Choroid plexus epithelial cell (primary cell): ENCODE results near the gene SYK.
"Not testable (repeated sequence)": the region's sequence is repeated elsewhere in the genome, so short reads cannot be mapped to it uniquely, and the experiment has no call there.

Experiments used
- DNase-seq: peaks from one replicate; pipeline ENCODE4 v3.0.0-alpha.2; 2010; ENCODE audit warnings: low read depth
- H3K4me3 ChIP-seq: 2 replicates; pipeline ENCODE4 v1.5.1; 2011; ENCODE audit warnings: low read depth, mild to moderate bottlenecking, control low read depth, low read length, moderate library complexity
- TF ChIP-seq, protein P1 (sequence below): conservative IDR thresholded peaks from 2 replicates; pipeline ENCODE4 v1.5.1; 2011; ENCODE audit warnings: low read depth, mild to moderate bottlenecking, control low read depth, inconsistent platforms, low read length, moderate library complexity

The SYK gene

DNA sequence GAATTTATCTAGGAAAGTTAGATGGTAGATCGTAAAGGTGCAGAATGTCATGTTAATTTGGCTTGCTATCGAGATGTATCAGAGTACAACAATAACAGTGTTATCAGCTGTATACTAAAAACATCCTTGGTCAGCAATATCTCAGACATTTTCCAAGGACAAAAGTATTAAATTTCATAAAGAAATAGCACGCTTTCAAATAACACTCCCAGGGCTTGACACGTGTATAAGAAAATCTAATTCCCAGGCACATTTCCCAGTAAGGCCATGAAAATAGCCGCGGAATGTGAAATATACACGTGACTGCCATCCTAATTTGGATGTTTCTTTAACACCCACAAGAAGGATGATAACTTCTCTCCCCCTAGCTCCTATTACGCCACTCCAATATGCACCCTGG, 17.7 kb upstream of the SYK start:
- no peak for DNase-seq
- no peak overlapping the region for H3K4me3 ChIP-seq
- TF ChIP-seq, protein P1, sequence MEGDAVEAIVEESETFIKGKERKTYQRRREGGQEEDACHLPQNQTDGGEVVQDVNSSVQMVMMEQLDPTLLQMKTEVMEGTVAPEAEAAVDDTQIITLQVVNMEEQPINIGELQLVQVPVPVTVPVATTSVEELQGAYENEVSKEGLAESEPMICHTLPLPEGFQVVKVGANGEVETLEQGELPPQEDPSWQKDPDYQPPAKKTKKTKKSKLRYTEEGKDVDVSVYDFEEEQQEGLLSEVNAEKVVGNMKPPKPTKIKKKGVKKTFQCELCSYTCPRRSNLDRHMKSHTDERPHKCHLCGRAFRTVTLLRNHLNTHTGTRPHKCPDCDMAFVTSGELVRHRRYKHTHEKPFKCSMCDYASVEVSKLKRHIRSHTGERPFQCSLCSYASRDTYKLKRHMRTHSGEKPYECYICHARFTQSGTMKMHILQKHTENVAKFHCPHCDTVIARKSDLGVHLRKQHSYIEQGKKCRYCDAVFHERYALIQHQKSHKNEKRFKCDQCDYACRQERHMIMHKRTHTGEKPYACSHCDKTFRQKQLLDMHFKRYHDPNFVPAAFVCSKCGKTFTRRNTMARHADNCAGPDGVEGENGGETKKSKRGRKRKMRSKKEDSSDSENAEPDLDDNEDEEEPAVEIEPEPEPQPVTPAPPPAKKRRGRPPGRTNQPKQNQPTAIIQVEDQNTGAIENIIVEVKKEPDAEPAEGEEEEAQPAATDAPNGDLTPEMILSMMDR: no peak

- TF ChIP-seq, protein P1: no peak
- DNase-seq: no peak
- H3K4me3 ChIP-seq: no peak overlapping the region
These were observed 13.7 kb upstream of the SYK start for GRCh38 chr9:90787771-90788460.

DNA sequence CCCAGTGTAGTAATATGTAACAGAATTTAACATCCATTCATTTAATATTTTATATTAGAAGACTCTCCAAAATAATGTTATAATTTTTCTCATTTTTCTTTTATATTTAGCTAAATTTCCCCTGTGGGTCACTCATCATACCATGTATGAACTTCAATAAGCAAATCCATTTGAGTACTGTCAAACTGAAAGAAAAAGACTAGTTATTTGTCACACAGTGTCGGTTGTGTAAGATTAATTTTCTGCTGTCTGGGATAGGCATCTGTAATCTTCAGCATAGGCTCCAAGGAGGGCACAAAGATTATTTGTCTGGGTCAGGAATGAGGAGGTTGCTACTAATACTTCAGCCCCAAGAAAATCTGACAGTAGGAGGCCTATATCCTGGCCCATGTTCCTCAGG, 13.1 kb upstream of the SYK start:
- H3K4me3 ChIP-seq, DNase-seq: not testable (repeated sequence)

- DNase-seq: no peak
- TF ChIP-seq, protein P1: no peak
- H3K4me3 ChIP-seq: no peak overlapping the region
These were observed 12.2 kb upstream of the SYK start for GRCh38 chr9:90789408-90789807.

DNA sequence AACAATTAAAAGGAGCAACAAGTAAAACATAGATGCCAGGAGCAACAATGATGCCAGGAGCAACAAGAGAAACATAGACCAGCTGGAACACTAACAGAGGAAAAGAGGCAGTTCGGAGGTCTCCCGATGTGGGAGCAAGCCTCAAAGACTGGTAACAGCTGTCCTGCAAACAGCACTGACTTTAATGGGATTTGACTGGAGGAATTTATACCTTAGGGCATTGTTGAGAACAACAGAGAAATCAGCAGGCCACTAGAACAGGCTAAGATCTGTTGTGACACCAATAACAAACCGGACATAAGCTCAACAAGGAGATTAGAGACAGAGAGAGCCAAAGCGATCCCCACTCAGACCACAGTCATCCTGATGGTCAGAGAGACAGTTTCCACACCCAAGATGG, 11.8 kb upstream of the SYK start:
- TF ChIP-seq, protein P1: no peak
- DNase-seq: no peak
- no peak overlapping the region for H3K4me3 ChIP-seq

DNA sequence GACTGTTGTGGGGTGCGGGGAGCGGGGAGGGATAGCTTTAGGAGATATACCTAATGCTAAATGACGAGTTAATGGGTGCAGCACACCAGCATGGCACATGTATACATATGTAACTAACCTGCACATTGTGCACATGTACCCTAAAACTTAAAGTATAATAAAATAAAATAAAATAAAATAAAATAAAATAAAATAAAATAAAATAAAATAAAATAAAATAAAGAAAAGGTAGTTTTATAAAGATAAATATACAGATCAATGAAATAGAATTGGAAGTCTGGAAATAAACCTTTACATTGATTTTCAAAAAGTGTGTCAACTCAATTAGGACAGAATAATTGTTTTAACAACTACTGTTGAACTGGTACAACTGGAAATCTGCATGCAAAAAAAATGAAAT, 8.6 kb upstream of the SYK start:
- not testable (repeated sequence) for DNase-seq

GRCh38 chr9:90793729-90794128, 7.9 kb upstream of the SYK start:
- no peak for DNase-seq
- TF ChIP-seq, protein P1: no peak
- no peak overlapping the region for H3K4me3 ChIP-seq

More for the DNA sequence above, 8.6 kb upstream of the SYK start:
- not testable (repeated sequence) for H3K4me3 ChIP-seq

GRCh38 chr9:90795084-90795483, 6.5 kb upstream of the SYK start:
- TF ChIP-seq, protein P1: no peak
- no peak for DNase-seq
- no peak overlapping the region for H3K4me3 ChIP-seq
